ENCODE results near the gene PARD3. TPM values are rescaled to one million over a fixed set of nuclear protein-coding genes. Genes with fewer than 3 reads are reported as not detected.
A peak's percentile ranks its signal among the peaks of the same experiment; 100 is the strongest.

PARD3 gene
- total and polyA plus RNA-seq, 2 donors from 2014 or later, result 21.1 to 47.5 TPM

DNA sequence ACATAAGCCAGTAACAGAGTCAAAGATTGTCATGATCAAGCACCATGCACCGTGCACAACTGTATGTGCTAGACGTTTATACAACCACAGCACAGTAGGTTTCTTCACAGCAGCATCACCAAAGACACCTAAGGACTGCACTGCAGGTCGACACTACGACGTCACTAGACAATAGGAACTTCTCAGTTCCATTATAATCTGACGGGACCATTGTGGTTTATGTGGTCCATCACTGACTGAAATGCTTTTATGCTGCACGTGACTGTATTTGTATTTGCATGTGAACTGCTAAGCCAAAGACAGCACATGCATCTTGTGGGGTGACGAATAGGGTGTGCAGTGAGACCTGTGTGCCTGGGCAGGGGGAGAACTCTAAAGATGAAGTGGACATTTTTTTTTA is 164.9 kb downstream of the PARD3 start:
- no peak overlapping the region for H3K27ac ChIP-seq (ENCODE audit: low read depth in 2 of 2, low read length in 2 of 2)
- H3K27me3 ChIP-seq (ENCODE audit: control insufficient read depth, insufficient read depth, low read length), result no peaks in the 10 kb centered on the region
- DNase-seq, result no peak
- peaks cover 0 to 4% (median 0%) of the 10 kb centered on the region in 3 donors for H3K4me1 ChIP-seq (ENCODE audit: control insufficient read depth in 2 of 3, insufficient read depth in 2 of 3, low read depth in 1 of 3, low read length in 3 of 3)
- TF ChIP-seq CTCF (IDR thresholded peaks at IDR 0.05; ENCODE audit: borderline replicate concordance, extremely low read depth, insufficient read depth), result no peak
- no peak for FAIRE-seq
- H3K9ac ChIP-seq (ENCODE audit: low read length in 3 of 3), result no peak overlapping the region
- no peak overlapping the region for H3K4me3 ChIP-seq (ENCODE audit: low read length in 3 of 3)
- H3K9me3 ChIP-seq (ENCODE audit: control insufficient read depth in 2 of 3, insufficient read depth in 1 of 3, low read length in 3 of 3), result no peaks in the 10 kb centered on the region
- no peaks in the 10 kb centered on the region for H3K36me3 ChIP-seq (ENCODE audit: control insufficient read depth in 2 of 3, insufficient read depth in 3 of 3, low read length in 3 of 3)
- intact Hi-C loops (cut with DNase I), result no loop called here

DNA sequence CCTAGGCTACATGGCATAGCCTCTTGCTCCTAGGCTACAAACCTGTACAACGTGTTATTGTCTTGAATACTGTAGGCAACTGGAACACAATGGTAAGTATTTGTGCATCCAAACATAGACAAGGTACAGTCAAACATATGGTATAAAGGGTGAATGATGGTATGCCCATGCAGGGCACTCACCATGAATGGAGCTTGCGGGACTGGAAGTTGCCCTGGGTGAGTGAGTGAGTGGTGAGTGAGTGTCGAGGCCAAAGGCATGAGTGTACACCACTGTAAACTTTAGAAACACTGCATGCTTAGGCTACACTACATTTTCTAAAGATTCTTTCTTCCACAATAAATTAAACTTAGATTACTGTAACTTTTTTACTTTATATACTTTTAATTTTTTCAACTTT is 165.7 kb downstream of the PARD3 start:
- Histone ChIP-seq H3K27ac (ENCODE audit: low read depth in 2 of 2, low read length in 2 of 2) (no peak overlapping the region), H3K9ac (ENCODE audit: low read length in 3 of 3) (no peak overlapping the region), H3K4me1 (ENCODE audit: control insufficient read depth in 2 of 3, insufficient read depth in 2 of 3, low read depth in 1 of 3, low read length in 3 of 3) (peaks cover 0 to 6% (median 0%) of the 10 kb centered on the region in 3 donors), H3K36me3 (ENCODE audit: control insufficient read depth in 2 of 3, insufficient read depth in 3 of 3, low read length in 3 of 3) (no peaks in the 10 kb centered on the region), H3K9me3 (ENCODE audit: control insufficient read depth in 2 of 3, insufficient read depth in 1 of 3, low read length in 3 of 3) (no peaks in the 10 kb centered on the region), H3K4me3 (ENCODE audit: low read length in 3 of 3) (no peak overlapping the region), H3K27me3 (ENCODE audit: control insufficient read depth, insufficient read depth, low read length) (no peaks in the 10 kb centered on the region)
- DNase-seq, result no peak
- peak; percentile 70 for FAIRE-seq
- TF ChIP-seq CTCF (IDR thresholded peaks at IDR 0.05; ENCODE audit: borderline replicate concordance, extremely low read depth, insufficient read depth), result no peak
- intact Hi-C loops (cut with DNase I), result no loop called here

DNA sequence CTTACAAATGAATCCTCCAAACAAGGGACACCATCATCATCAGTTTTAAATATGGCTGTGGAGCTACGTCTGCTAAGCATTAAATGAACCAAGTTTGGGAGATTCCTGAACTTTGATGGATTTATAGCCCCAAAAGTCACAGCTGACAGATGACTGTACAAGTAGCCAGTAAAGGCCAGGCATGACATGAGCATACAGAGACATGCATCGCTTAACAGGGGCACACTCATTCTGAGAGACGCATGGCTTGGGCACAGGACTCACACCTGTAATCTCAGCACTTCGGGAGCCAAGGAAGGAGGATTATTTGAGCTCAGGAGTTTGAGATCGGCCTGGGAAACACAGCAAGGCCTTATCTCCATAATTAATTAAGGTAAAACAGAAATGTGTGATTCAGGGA is 166.2 kb downstream of the PARD3 start:
- Histone ChIP-seq H3K9me3 (ENCODE audit: control insufficient read depth in 2 of 3, insufficient read depth in 1 of 3, low read length in 3 of 3) (no peaks in the 10 kb centered on the region), H3K36me3 (ENCODE audit: control insufficient read depth in 2 of 3, insufficient read depth in 3 of 3, low read length in 3 of 3) (no peaks in the 10 kb centered on the region), H3K27me3 (ENCODE audit: control insufficient read depth, insufficient read depth, low read length) (no peaks in the 10 kb centered on the region), H3K27ac (ENCODE audit: low read depth in 2 of 2, low read length in 2 of 2) (no peak overlapping the region), H3K4me3 (ENCODE audit: low read length in 3 of 3) (no peak overlapping the region), H3K9ac (ENCODE audit: low read length in 3 of 3) (no peak overlapping the region), H3K4me1 (ENCODE audit: control insufficient read depth in 2 of 3, insufficient read depth in 2 of 3, low read depth in 1 of 3, low read length in 3 of 3) (peaks cover 0 to 7% (median 0%) of the 10 kb centered on the region in 3 donors)
- DNase-seq, result no peak
- no peak for TF ChIP-seq CTCF (IDR thresholded peaks at IDR 0.05; ENCODE audit: borderline replicate concordance, extremely low read depth, insufficient read depth)
- FAIRE-seq, result no peak
- intact Hi-C loops (cut with DNase I), result no loop called here

Data from kidney (tissue), 14 donors.